Hepatic stellate cell (primary cell): Measurements from ENCODE around the gene LRRFIP1.
A peak's percentile ranks its signal among the peaks of the same experiment; 100 is the strongest.
"Not testable (repeated sequence)": the region's sequence is repeated elsewhere in the genome, so short reads cannot be mapped to it uniquely, and the experiment has no call there.

Experiments used
- DNase-seq: peaks from one replicate; pipeline ENCODE4 v3.0.0; 2011; ENCODE audit warnings: low spot score

The LRRFIP1 gene

DNA sequence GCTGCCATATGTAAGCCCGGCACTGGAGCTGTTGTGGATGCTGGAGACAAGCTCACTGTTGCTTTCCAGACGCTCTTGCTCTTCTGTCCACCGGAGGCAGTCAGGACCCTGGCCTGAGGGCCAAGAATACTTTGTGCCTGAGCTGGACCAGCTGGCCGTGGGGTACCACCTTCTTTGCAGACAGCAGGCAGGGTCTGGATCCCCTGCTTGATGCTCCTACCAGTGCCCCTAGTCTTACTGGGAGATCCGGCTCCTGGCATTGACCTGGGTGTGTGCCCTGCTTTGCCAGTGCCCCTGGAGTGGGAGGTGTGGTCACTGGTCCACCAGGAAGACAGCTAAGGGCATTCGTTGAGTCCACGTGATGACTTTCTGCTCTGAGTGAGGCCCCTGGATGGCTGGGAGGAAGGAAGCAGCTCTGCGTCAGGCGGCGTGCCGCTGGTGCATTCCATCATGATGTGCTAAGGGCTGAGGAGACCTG lies 59.3 kb downstream of the LRRFIP1 start:
- DNase-seq = no peak

- no peak for DNase-seq
These were observed 60.7 kb downstream of the LRRFIP1 start for GRCh38 chr2:237688081-237688480.

DNA sequence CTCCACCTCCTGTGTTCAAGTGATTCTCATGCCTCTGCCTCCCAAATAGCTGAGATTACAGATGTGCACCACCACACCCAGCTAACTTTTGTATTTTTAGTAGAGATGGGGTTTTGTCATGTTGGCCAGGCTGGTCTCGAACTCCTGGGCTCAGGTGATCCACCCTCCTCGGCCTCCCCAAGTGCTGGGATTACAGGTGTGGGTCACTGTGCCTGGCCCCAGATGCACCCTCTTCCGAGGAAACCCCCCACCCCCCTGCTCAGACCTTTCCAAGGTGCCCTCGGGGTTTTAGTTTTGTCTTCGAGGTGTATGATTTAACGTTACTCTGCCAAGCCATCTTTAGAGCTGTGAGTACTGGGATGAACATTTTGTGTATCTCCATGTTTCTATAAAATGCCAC lies 61.2 kb downstream of the LRRFIP1 start:
- not testable (repeated sequence) for DNase-seq

GRCh38 chr2:237689336-237690131 lies 62.1 kb downstream of the LRRFIP1 start:
- DNase-seq = no peak

GRCh38 chr2:237691029-237691907 lies 63.9 kb downstream of the LRRFIP1 start:
- no peak for DNase-seq

- peak; percentile 94 for DNase-seq
These were observed 64.7 kb downstream of the LRRFIP1 start for GRCh38 chr2:237691908-237692600.

DNA sequence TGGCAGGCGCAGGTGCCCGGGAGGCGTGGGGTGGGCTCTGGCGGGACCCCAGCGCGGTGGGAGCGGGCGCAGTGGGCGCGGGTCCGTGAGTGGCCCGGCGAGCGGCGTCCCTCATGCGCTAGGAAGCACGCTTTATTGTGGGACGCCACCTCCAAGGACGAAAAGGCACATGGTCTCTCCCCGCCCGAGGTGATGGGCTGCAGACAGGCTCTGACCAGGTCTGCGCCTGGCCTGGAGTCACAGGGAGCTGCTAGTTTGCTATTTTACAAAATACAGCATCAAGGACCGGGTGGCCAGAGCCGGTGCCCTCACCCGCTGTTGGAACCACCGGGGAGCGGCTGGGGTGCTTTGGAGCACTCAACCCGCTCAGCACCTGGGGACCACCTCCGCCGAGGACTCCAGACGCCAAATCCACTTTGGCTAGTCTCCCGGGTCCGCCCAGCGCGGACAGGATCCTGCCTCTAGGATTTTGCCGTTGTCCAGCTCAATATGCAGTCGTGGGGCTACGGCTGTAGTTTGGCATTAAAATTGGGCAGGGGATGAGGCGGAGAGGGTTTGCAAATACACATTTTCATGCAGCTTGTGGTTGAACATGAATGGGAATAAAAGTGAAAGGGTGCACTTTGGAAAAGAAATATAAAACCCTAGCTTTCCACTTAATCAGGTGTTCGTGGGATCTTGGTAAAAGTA lies 65.4 kb downstream of the LRRFIP1 start:
- DNase-seq = peak; percentile 35

GRCh38 chr2:237693291-237693994 lies 66.1 kb downstream of the LRRFIP1 start:
- DNase-seq = peak; percentile 37

DNA sequence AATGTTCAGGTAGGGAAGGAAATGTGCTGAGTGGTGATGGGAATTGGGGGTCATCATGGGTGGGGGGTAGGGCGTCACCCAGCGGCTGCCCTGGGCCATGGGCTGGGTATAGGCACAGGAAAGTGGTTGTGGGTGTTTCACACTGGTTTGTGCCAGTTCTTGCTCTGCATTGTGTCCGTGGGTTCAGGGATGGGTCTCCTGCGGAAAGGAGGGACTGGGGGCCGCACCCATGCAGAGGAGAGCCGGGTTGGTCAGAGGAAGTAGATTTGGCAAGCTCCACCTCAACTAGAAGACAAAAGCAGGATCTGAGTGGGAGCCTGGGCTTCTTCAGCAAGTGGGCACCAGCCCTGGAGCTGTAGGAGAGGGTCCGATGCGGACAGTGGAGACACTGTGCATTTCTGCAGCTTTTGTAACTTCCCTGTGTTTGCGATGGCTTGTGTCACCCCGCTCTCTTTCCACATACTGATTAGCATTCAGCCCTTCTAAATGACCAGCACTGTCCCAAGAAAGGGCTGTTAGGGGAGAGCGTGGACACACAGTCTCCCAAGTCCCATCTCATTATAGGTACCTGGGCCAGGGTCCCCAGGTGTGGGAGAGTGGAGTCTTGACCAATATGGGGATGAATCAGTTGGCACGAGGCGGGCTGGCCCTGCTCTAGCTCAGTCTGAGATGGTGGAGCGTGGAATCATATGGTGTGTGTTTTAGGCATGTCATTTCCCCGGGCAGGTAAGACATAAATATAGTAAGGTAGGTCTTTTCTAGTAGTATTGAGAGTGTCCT lies 67.2 kb downstream of the LRRFIP1 start:
- DNase-seq = no peak

DNA sequence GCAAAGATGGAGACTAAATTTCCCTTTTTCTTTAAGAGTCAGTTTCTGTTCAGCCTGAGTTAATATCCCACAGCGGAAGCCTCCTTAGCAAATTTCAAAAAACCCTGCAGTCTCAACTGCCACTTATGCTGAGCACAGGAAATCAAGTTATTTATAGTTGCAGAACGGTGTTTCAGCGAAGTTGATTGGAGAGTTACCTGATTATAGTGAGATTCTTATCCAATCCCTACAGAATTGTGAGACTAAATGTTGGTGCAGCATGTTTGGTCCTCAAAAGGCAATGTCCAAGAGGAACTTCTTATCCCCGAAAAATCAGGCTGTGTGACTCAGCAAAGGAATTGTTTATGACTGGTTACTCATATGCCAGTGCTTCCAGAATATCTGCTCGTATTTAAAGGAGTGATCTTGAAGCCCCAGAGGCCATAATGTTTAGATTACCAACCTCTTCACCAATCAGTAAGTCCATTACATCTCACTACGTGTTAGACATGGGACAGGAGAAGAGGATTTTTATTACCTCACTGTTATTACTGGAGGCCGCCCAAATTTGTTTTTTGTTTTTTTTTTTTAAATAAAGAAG lies 67.9 kb downstream of the LRRFIP1 start:
- peak; percentile 85 for DNase-seq

DNA sequence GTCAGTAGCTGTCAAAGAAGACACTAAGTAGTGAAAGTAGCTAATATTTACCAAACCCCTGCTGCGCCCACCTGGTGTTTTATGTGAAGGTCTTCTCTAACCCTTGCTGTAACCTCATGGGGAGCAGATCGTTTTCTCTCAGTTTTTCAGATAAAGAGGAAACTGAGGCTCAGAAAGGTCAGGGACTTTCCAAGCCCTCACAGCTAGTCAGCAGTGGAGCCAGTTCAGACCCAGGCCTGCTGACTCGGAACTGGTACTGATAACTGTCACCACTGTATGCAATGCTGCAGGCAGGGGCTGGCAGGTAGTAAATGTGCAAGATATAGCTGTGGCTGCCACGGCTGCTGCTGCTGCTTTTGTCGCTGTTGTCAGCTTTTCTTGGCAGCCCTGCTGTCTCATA lies 69.1 kb downstream of the LRRFIP1 start:
- no peak for DNase-seq

DNA sequence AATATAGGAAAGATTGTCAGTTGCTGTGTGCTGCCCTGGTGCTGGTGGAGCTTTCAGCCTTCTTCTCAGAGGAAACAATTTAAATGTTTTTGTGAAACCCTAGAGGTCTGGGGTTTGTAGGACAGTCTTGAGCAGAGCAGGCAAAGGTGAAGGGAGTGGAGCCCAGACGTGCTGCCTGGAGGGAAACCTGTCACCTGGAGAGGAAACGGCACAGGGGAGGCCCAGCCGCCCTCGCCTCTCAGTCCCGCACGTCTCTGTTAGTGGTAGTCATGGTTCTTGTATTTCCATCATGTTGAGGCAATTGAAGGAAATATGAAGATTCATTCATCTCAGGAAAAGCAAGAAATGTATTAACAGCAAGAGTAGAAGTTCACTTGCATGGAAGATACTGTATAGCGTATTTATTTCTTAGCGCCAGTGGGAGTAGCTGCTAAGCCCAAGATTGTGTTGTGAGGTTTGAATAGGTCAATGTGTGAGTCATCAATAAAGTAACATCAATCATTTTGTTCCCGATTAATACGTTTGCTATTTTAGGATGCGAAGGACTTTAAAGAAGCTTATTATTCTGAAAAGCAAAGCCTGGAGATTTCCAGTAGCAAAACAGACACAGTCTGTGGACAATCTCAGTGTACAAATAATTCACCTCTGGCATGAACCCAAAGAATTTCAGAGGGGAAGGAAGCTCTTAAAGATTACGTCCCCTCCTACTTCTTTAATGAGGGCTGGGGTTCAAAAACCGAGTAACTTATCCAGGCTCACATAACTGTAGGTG lies 70.4 kb downstream of the LRRFIP1 start:
- no peak for DNase-seq

DNA sequence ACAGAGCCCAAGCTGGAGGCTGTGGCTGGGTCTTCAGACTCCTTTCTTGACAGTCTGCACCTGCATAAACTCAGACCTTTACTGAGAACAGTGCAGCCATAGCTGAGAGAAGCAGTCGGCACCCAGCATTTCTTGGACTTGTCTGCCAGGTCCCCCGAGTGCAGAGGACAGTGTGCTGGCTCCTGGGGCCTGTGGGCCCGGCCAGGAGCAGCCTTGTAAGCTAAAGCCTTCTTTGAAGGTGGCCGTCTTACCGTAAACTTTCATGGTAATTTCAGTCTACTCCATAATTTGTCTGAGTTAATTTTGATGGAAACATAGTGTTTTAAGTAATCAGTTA lies 70.9 kb downstream of the LRRFIP1 start:
- DNase-seq = no peak

GRCh38 chr2:237699870-237700511 lies 72.6 kb downstream of the LRRFIP1 start:
- no peak for DNase-seq

- DNase-seq = no peak
These were observed 73.2 kb downstream of the LRRFIP1 start for GRCh38 chr2:237700512-237701032.

- DNase-seq = no peak
These were observed 73.9 kb downstream of the LRRFIP1 start for GRCh38 chr2:237701033-237701858.

GRCh38 chr2:237701859-237702390 lies 74.5 kb downstream of the LRRFIP1 start:
- DNase-seq = no peak
